ENCODE measurements around the gene SULF2.

Gene SULF2

GRCh38 chr20:47782920-47783552, 2.2 kb downstream of the SULF2 start:
- no peak for DNase-seq

- no peak for DNase-seq
These were observed 3.2 kb downstream of the SULF2 start for GRCh38 chr20:47782076-47782475.

DNA sequence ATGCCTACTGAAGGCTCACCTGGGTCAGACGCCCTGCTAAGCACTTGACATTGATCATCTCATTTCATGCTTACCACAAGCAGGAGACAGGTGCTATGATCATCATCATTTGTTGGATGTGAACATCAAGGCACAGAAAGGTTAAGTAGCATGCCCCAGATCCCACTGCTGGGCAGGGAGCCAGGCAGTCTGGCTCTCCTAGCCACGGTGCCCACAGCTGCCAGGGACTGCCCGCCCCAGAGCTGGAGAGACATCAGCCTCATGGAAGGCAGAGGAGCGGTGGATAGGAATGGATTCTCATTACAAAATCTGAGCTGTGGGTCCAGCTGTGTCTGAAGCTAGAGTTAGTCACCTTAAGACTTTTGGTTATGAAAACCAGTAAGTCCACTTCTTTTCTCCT, 3.6 kb downstream of the SULF2 start:
- no peak for DNase-seq

GRCh38 chr20:47780720-47781389, 4.4 kb downstream of the SULF2 start:
- no peak for DNase-seq

DNA sequence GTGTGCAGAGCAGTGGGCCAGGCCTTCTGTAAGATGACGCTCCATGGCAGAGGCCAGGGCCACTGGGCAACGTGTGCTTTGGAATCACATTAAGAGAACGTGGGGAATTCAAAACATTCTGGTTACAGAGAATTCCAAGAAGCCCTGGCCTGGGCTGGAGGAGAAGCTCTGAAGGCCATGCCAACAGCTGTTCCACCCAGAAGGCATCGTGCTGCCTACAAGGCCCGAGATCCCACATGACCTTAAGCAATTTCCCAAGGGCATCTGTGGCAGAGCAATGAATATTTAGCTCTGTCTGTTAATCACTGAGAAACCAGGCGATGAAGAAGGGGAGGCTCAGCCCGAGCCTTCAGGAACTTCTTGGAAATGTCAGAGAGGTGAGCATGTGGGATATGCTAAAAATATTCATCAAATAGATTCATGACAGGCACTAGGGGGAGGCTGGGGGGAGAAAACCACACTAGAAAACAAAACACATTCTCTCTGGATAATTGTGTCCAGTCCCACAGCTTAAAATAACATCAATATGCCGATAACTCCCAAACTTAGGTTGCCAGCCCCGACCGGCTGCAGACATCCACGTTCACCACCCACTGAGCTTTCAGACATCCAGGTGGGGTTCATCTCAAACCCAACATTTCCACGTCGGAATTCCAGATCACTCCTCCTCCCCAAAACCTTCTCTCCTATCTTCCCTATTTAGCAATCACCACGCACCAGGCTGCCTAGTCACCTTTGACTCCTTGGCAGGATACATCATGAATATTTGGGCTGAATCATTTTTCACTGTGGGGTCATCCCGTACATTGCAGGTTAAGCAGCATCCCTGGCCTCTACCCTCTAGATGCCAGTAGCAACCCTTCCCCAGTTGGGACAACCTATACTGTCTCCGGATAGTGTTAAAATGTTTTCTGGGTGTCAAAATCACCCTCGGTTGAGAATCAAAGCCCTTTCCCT, 6.6 kb downstream of the SULF2 start:
- no peak for DNase-seq

GRCh38 chr20:47777220-47777619, 8.1 kb downstream of the SULF2 start:
- no peak for DNase-seq

DNA sequence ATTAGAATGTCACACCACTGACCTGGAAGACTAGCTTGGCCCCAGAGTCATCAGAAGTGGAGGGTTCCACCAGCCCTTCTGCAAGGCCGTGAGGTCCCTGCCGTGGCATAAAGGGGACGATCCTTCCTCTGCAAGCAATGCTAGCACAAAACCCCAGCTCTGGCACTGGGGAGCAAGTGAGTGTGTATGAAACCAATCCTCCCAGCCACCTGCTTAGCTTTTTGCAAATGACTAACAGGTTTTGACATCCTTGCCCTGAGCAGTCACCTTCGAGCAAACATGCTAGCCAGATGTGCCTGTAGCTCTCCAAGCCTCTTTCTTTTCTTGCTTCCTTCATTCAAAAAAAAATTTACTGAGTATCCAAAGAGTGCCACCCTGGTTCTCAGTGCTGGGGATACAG, 8.6 kb downstream of the SULF2 start:
- DNase-seq: no peak

- no peak for DNase-seq
These were observed 9.4 kb downstream of the SULF2 start for GRCh38 chr20:47775841-47776240.

- DNase-seq: no peak
These were observed 10.2 kb downstream of the SULF2 start for GRCh38 chr20:47775039-47775438.

- DNase-seq: no peak
These were observed 11.0 kb downstream of the SULF2 start for GRCh38 chr20:47774131-47774777.

GRCh38 chr20:47773371-47773786, 11.9 kb downstream of the SULF2 start:
- no peak for DNase-seq

GRCh38 chr20:47770935-47771334, 14.3 kb downstream of the SULF2 start:
- no peak for DNase-seq

- DNase-seq: no peak
These were observed 17.1 kb downstream of the SULF2 start for GRCh38 chr20:47768016-47768824.

DNA sequence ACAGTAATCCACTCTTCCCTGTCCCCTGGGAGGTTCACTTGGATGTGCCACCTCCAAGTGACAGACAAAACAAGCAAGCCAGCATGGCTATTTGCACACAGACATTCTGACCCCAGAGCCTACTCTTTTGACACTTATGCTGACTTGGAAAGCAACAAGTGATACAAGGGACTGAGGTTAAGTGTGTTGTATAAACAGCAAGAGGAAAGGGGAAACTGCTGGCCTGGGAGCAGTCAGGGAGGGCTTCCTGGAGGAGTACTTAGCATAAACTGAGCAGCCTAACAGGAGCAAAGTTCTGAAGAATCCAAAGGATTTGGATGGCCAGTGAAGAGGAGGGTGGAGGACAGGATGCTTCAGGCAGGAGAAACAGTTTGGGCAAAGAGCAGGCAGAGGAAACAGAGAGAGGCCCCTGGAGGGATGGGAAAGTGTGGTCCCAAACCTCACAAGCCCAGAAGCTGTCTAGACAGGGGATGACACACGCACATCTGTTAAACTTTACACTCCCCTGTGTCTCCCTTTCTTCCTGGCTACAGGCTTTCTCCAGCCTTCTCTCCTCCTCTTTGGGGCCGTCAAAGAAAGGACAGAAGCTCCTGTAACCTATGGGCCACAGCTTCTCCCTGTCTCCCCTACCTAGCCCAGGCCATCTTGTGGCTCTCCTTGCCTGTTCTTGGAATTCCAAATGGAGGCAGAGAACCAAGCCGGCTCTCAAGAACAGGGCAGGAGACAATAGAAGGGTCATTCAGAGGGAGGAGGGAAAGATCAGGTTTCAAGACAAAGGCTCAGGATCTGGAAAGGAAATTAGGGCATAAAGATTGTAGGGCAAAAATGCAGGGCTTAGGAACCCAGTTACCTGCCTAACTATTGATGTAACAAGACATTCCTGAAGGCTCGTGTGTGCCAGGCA, 19.3 kb downstream of the SULF2 start:
- DNase-seq: no peak

GRCh38 chr20:47765271-47765670, 20.0 kb downstream of the SULF2 start:
- no peak for DNase-seq

GRCh38 chr20:47764154-47764733, 21.0 kb downstream of the SULF2 start:
- no peak for DNase-seq

DNA sequence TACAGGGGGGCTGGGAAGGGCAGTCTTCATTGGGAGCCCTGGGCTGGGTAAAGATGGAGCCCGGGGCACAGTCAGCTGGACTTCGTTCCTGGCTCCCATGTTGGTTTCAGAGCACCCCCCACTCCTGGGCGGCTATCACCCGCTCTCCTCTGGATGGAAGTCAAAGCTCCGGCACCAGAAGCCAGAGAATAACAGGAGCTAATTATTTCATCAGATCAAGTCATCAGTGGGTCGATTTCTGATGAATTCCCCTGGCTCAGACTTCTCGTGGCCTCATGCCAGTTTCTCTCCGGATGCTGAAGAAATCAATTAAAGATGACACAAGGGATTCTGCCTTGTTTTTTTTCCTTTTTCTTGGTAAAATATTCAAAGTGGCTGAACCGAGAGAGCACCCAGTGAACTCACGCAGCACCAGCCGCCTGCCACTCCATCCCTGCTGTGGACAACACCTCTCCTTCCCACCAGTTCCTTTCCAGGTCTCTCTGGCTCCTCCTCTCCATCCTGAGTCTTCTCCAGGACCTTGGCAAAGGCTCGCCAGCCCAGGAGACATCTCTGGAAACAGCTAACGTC, 22.5 kb downstream of the SULF2 start:
- DNase-seq: no peak

DNA sequence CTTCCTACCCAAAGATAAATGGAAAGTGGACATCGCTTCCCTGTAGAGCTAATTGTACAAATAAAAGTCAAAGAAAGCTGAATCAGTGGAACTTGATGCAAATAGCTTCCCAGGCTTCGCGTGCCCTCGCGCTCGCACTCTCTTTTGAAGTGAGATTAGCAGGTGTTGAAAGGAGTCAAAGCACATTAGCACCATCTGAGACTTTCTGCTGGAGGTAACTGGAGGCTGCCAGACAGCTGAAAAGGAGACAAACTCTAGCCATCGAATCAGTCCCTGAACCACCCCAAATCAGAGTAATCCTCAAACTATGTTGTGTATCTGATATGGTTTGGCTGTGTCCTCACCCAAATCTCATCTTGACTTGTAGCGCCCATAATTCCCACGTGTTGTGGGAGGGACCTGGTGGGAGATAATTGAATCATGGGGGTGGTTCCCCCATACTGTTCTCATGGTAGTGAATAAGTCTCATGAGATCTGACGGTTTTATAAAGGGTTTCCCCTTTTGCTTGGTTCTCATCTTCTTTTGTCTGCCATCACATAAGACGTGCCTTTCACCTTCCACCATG, 23.7 kb downstream of the SULF2 start:
- no peak for DNase-seq

- no peak for DNase-seq
These were observed 24.4 kb downstream of the SULF2 start for GRCh38 chr20:47760686-47761481.

Data from HCEC 1CT (cell line).